IMR-90 (cell line): Measurements from ENCODE around the gene MGLL. TPM values are rescaled to one million over a fixed set of nuclear protein-coding genes. Genes with fewer than 3 reads are reported as not detected.
A peak's percentile ranks its signal among the peaks of the same experiment; 100 is the strongest.

Source experiments
- ATAC-seq: fragments of 200-7000 bp; cut with Tn5 transposase; 2 replicates; pipeline ENCODE4 v1.9.1; 2020; ENCODE audit warnings: low read depth, mild to moderate bottlenecking, moderate library complexity
- BruUV-seq: library from RNA; stranded (reverse); fragments of 400-500 nt; replicated peaks from 2 replicates; lab custom pipeline; 2021; lab: Mats Ljungman, UMichigan
- CTCF ChIA-PET: fragments of 300-600 bp; formaldehyde crosslinking; extraction: SDS; loops from one replicate; lab custom pipeline; 2021; ENCODE audit warnings: antibody characterized with exemption; lab: Yijun Ruan, JAX
- POLR2A ChIA-PET: fragments of 300-600 bp; sonication (Branson Sonifier 250); formaldehyde crosslinking; loops from one replicate; lab custom pipeline; 2022; ENCODE audit warnings: antibody characterized with exemption; ENCODE audit not compliant: unreplicated experiment; lab: Charles Lee
- DNase-seq: peaks from one replicate; pipeline ENCODE4 v3.0.0; 2013
- H2AFZ ChIP-seq: replicated peaks from 2 replicates; pipeline ENCODE3; 2013; ENCODE audit warnings: low read length, mild to moderate bottlenecking; ENCODE audit not compliant: poor library complexity
- H2AK5ac ChIP-seq: 2 replicates; pipeline ENCODE4 v1.6.1; 2013; ENCODE audit warnings: low read depth, low read length, inconsistent platforms
- H2AK9ac ChIP-seq: replicated peaks from 2 replicates; pipeline ENCODE3; 2013; ENCODE audit warnings: mild to moderate bottlenecking, low read depth, low read length, moderate library complexity; ENCODE audit not compliant: poor library complexity
- H2BK120ac ChIP-seq: 2 replicates; pipeline ENCODE4 v1.6.1; 2013; ENCODE audit warnings: low read depth, low read length, inconsistent platforms
- H2BK15ac ChIP-seq: 3 replicates; pipeline ENCODE4 v1.6.1; 2013; ENCODE audit warnings: low read depth, low read length, inconsistent platforms
- H2BK20ac ChIP-seq: 2 replicates; pipeline ENCODE4 v1.6.1; 2013; ENCODE audit warnings: low read depth, mild to moderate bottlenecking, inconsistent platforms, low read length, moderate library complexity
- H2BK5ac ChIP-seq: 2 replicates; pipeline ENCODE4 v1.6.1; 2013; ENCODE audit warnings: mild to moderate bottlenecking, low read depth, low read length, inconsistent platforms; ENCODE audit not compliant: poor library complexity, severe bottlenecking
- H3K14ac ChIP-seq: replicated peaks from 2 replicates; pipeline ENCODE4 v1.6.1; 2013; ENCODE audit warnings: low read depth, low read length, inconsistent platforms
- H3K18ac ChIP-seq: 2 replicates; pipeline ENCODE4 v1.6.1; 2013; ENCODE audit warnings: low read depth, low read length, control low read depth
- H3K23ac ChIP-seq: 2 replicates; pipeline ENCODE4 v1.6.1; 2013; ENCODE audit warnings: low read depth, low read length, inconsistent platforms
- H3K27ac ChIP-seq: 2 replicates; pipeline ENCODE4 v1.5.1; 2013; ENCODE audit warnings: mild to moderate bottlenecking, control low read depth, low read length; ENCODE audit not compliant: insufficient read depth
- H3K27me3 ChIP-seq: 2 replicates; pipeline ENCODE4 v1.6.1; 2013; ENCODE audit warnings: low read length; ENCODE audit not compliant: control insufficient read depth, insufficient read depth
- H3K36me3 ChIP-seq: 2 replicates; pipeline ENCODE4 v1.6.1; 2013; ENCODE audit warnings: low read length, mixed read lengths; ENCODE audit not compliant: control insufficient read depth, insufficient read depth
- H3K4ac ChIP-seq: 2 replicates; pipeline ENCODE4 v1.6.1; 2013; ENCODE audit warnings: low read depth, low read length, inconsistent platforms
- H3K4me1 ChIP-seq: 2 replicates; pipeline ENCODE4 v1.6.1; 2013; ENCODE audit warnings: low read length, mixed read lengths; ENCODE audit not compliant: control insufficient read depth, insufficient read depth
- H3K4me2 ChIP-seq: 2 replicates; pipeline ENCODE4 v1.6.1; 2013; ENCODE audit warnings: low read depth, mild to moderate bottlenecking, control low read depth, low read length, moderate library complexity
- H3K4me3 ChIP-seq: 2 replicates; pipeline ENCODE4 v1.5.1; 2013; ENCODE audit warnings: low read depth, mild to moderate bottlenecking, control low read depth, low read length, moderate library complexity; ENCODE audit not compliant: insufficient read depth
- H3K56ac ChIP-seq: 2 replicates; pipeline ENCODE4 v1.6.1; 2013; ENCODE audit warnings: low read length, inconsistent platforms; ENCODE audit not compliant: insufficient read depth; ENCODE audit errors: extremely low read depth
- H3K79me1 ChIP-seq, 2 experiments: 2 replicates each; pipeline ENCODE4 v1.6.1; 2013; ENCODE audit warnings: low read length in 2 of 2, inconsistent platforms in 1 of 2, low read depth in 1 of 2
- H3K9ac ChIP-seq: 2 replicates; pipeline ENCODE4 v1.6.1; 2013; ENCODE audit warnings: low read depth, low read length, control low read depth
- H3K9me1 ChIP-seq: 2 replicates; pipeline ENCODE4 v1.6.1; 2013; ENCODE audit warnings: low read length, inconsistent platforms; ENCODE audit not compliant: insufficient read depth
- H3K9me3 ChIP-seq: 2 replicates; pipeline ENCODE4 v1.6.1; 2013; ENCODE audit warnings: low read length; ENCODE audit not compliant: control insufficient read depth, insufficient read depth
- H4K20me1 ChIP-seq: 2 replicates; pipeline ENCODE4 v1.6.1; 2013; ENCODE audit warnings: low read length, inconsistent platforms; ENCODE audit not compliant: insufficient read depth
- H4K5ac ChIP-seq: 2 replicates; pipeline ENCODE4 v1.6.1; 2013; ENCODE audit warnings: mild to moderate bottlenecking, low read depth, low read length, control low read depth
- H4K8ac ChIP-seq, 2 experiments: 2 replicates each; pipeline ENCODE4 v1.6.1; 2013; ENCODE audit warnings: low read depth in 2 of 2, low read length in 2 of 2, control low read depth in 1 of 2, inconsistent platforms in 1 of 2
- H4K91ac ChIP-seq: 2 replicates; pipeline ENCODE4 v1.6.1; 2013; ENCODE audit warnings: low read depth, low read length, inconsistent platforms; ENCODE audit not compliant: insufficient read depth
- BHLHE40 ChIP-seq: fragments of 150-350 bp; IDR thresholded peaks from 2 replicates; pipeline ENCODE4 v1.6.1; 2016; ENCODE audit warnings: mild to moderate bottlenecking, low read depth, low read length
- CEBPB ChIP-seq: IDR thresholded peaks from 2 replicates; pipeline ENCODE4 v1.6.1; 2012; ENCODE audit warnings: low read depth, low read length, improper control_type of control experiment
- CTCF ChIP-seq: conservative IDR thresholded peaks from 2 replicates; pipeline ENCODE4 v1.5.1; 2012; ENCODE audit warnings: mild to moderate bottlenecking, low read depth, low read length, improper control_type of control experiment
- ELK1 ChIP-seq: fragments of 150-350 bp; IDR thresholded peaks from 2 replicates; pipeline ENCODE4 v1.6.1; 2016; ENCODE audit warnings: low read depth, mild to moderate bottlenecking, low read length, moderate library complexity, borderline replicate concordance
- FOS ChIP-seq: fragments of 150-350 bp; IDR thresholded peaks from 2 replicates; pipeline ENCODE4 v1.6.1; 2016; ENCODE audit warnings: low read depth, low read length
- MAFK ChIP-seq: IDR thresholded peaks from 2 replicates; pipeline ENCODE4 v1.6.1; 2012; ENCODE audit warnings: low read depth, low read length, improper control_type of control experiment
- MAZ ChIP-seq: IDR thresholded peaks from 2 replicates; pipeline ENCODE4 v1.6.1; 2012; ENCODE audit warnings: low read depth, mild to moderate bottlenecking, low read length, improper control_type of control experiment, moderate library complexity, borderline replicate concordance
- MXI1 ChIP-seq: IDR thresholded peaks from 2 replicates; pipeline ENCODE4 v1.6.1; 2012; ENCODE audit warnings: low read depth, mild to moderate bottlenecking, low read length, moderate library complexity, borderline replicate concordance
- NFE2L2 ChIP-seq: fragments of 150-350 bp; IDR thresholded peaks from 2 replicates; pipeline ENCODE4 v1.6.1; 2016; ENCODE audit warnings: low read depth, mild to moderate bottlenecking, low read length
- POLR2A ChIP-seq: IDR thresholded peaks from 2 replicates; pipeline ENCODE4 v1.6.1; 2012; ENCODE audit warnings: mild to moderate bottlenecking, low read depth, low read length
- RAD21 ChIP-seq: IDR thresholded peaks from 2 replicates; pipeline ENCODE4 v1.6.1; 2012; ENCODE audit warnings: low read length, improper control_type of control experiment
- RFX5 ChIP-seq: IDR thresholded peaks from 2 replicates; pipeline ENCODE4 v1.8.0; 2012; ENCODE audit warnings: low read depth, mild to moderate bottlenecking, low read length, moderate library complexity
- SMC3 ChIP-seq: fragments of 150-350 bp; IDR thresholded peaks from 2 replicates; pipeline ENCODE4 v1.6.1; 2016; ENCODE audit warnings: low read depth, mild to moderate bottlenecking, antibody characterized with exemption, low read length, moderate library complexity
- WGBS, 2 experiments: methylation state at CpG; one replicate each; pipeline versions ENCODE4 v1.1.5 to v1.1.7; 2013; ENCODE audit warnings: missing lambda C conversion rate in 2 of 2; ENCODE audit not compliant: insufficient read length in 1 of 2; ENCODE audit errors: extremely low coverage in 2 of 2; 5-methylcytosine and 5-hydroxymethylcytosine counted together
- dilution Hi-C: fragments of 300-500 bp; cut with HindIII; formaldehyde crosslinking; loops from one replicate; pipeline ENCODE4 v1.14.3; 2018; ENCODE audit warnings: low sequenced_read_pairs; ENCODE audit not compliant: unreplicated experiment
- in situ Hi-C: fragments of 300-500 bp; cut with MboI; formaldehyde crosslinking; loops from 3 replicates; pipeline ENCODE4 v1.14.3; 2019; ENCODE audit warnings: low sequenced_read_pairs, inconsistent platforms, mixed read lengths
- intact Hi-C: fragments of 100-400 bp; cut with micrococcal nuclease; formaldehyde crosslinking; loops from 2 replicates; pipeline ENCODE4 v1.10.0; 2022
- polyA plus RNA-seq, 3 experiments: library from polyadenylated mRNA; depleted of rRNA; stranded (reverse); fragments of >200 nt; gene quantifications; 2 replicates each; pipeline ENCODE4 v1.2.3, GENCODE V29; 2012; ENCODE audit warnings: low replicate concordance in 1 of 3
- total RNA-seq: library from RNA; depleted of rRNA; stranded (reverse); fragments of >200 nt; gene quantifications from 2 replicates; pipeline ENCODE4 v1.2.3, GENCODE V29; 2012
- TF ChIP-seq, protein P1 (sequence below): fragments of 150-350 bp; IDR thresholded peaks from 2 replicates; pipeline ENCODE4 v1.6.1; 2017; ENCODE audit warnings: mild to moderate bottlenecking, antibody characterized with exemption, low read length, low read depth

The MGLL gene
- total and polyA plus RNA-seq, 2 of the 4 experiments (the other 2 are of a cell fraction) = 23.7 to 60.6 TPM

- Histone ChIP-seq H4K91ac (no peak overlapping the region), H3K79me1 (no peaks in the 10 kb centered on the region)
- CTCF ChIA-PET = interaction anchor here (0.6 kb wide), 1 partner anchor 273 kb away, joined by 3 read pairs; no protein-coding TSS in a partner anchor
- no peak for TF ChIP-seq BHLHE40
- TF ChIP-seq CTCF = no peak
- no peak for TF ChIP-seq POLR2A
- TF ChIP-seq, protein P1, sequence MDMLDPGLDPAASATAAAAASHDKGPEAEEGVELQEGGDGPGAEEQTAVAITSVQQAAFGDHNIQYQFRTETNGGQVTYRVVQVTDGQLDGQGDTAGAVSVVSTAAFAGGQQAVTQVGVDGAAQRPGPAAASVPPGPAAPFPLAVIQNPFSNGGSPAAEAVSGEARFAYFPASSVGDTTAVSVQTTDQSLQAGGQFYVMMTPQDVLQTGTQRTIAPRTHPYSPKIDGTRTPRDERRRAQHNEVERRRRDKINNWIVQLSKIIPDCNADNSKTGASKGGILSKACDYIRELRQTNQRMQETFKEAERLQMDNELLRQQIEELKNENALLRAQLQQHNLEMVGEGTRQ = no peak
- TF ChIP-seq FOS = no peak
- TF ChIP-seq RAD21 = no peak
- TF ChIP-seq MXI1 = no peak
- no peak for TF ChIP-seq RFX5
- no peak for TF ChIP-seq SMC3
- no peak for TF ChIP-seq MAZ
- TF ChIP-seq MAFK = no peak
- TF ChIP-seq NFE2L2 = no peak
- TF ChIP-seq CEBPB = no peak
- TF ChIP-seq ELK1 = no peak
Observed at GRCh38 chr3:127848131-127849129, 26.1 kb upstream of the MGLL start.

More at GRCh38 chr3:127848131-127849129, 26.1 kb upstream of the MGLL start:
- no peaks in the 10 kb centered on the region for H3K9me1 ChIP-seq
- no peak overlapping the region for H3K23ac ChIP-seq
- no peak overlapping the region for H3K18ac ChIP-seq
- H3K4me1 ChIP-seq = no peaks in the 10 kb centered on the region
- in situ Hi-C loops = no loop called here
- peak; percentile 73 for ATAC-seq
- H2AK9ac ChIP-seq = no peak overlapping the region
- H3K9ac ChIP-seq = no peak overlapping the region
- H3K36me3 ChIP-seq = no peaks in the 10 kb centered on the region
- H3K14ac ChIP-seq = no peak overlapping the region
- peak; percentile 18 for DNase-seq
- BruUV-seq = no TSS peak
- no peaks in the 10 kb centered on the region for H3K9me3 ChIP-seq
- POLR2A ChIA-PET = no interaction called here
- no peak overlapping the region for H2AK5ac ChIP-seq
- no peak overlapping the region for H2BK15ac ChIP-seq
- no peak overlapping the region for H3K56ac ChIP-seq
- no peak overlapping the region for H3K4me2 ChIP-seq
- H3K27me3 ChIP-seq = peaks cover 42% of the 10 kb centered on the region
- dilution Hi-C loops = no loop called here
- intact Hi-C loops = no loop called here
- no peak overlapping the region for H3K4me3 ChIP-seq
- H4K8ac ChIP-seq = no peak overlapping the region
- no peak overlapping the region for H2BK20ac ChIP-seq
- no peak overlapping the region for H2AFZ ChIP-seq
- 41% methylated on average over 5 of the region's 9 CpGs; no CpG with 5 or more reads in 1 of the 2 experiments for WGBS, 2 experiments
- H3K27ac ChIP-seq = no peak overlapping the region
- H4K5ac ChIP-seq = no peak overlapping the region
- no peak overlapping the region for H3K4ac ChIP-seq
- H2BK5ac ChIP-seq = no peak overlapping the region
- no peaks in the 10 kb centered on the region for H4K20me1 ChIP-seq
- no peak overlapping the region for H2BK120ac ChIP-seq
